ENCODE data around the gene MICU1. TPM values are rescaled to one million over a fixed set of nuclear protein-coding genes. Genes with fewer than 3 reads are reported as not detected.

Gene MICU1
- total RNA-seq, 6 experiments from 2014 or later, result 54.7 to 62.7 (median 59.8) TPM

DNA sequence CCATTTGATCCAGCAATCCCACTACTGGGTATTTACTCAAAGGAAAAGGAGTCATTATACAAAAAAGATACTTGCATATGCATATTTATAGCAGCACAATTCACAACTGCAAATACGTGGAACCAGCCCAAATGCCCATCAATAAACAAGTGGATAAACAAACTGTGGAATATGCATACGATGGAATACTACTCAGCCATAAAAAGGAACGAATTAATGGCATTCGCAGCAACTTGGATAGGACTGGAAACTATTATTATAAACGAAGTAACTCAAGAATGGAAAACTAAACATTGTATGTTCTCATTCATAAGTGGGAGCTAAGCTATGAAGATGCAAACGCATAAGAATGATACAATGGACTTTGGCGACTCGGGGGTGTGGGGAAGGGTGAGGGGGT is 108.6 kb downstream of the MICU1 start:
- Mint-ChIP-seq H3K27me3 (ENCODE audit: insufficient read depth) (no peaks in the 10 kb centered on the region), H3K36me3 (ENCODE audit: low read depth) (no peaks in the 10 kb centered on the region), H3K4me1 (ENCODE audit: low read depth) (no peaks in the 10 kb centered on the region), H3K4me3 (no peak overlapping the region), H3K9me3 (no peaks in the 10 kb centered on the region), H3K27ac (no peak overlapping the region)
- no peak for TF ChIP-seq CTCF (IDR thresholded peaks at IDR 0.05)
- DNase-seq, result no peak

DNA sequence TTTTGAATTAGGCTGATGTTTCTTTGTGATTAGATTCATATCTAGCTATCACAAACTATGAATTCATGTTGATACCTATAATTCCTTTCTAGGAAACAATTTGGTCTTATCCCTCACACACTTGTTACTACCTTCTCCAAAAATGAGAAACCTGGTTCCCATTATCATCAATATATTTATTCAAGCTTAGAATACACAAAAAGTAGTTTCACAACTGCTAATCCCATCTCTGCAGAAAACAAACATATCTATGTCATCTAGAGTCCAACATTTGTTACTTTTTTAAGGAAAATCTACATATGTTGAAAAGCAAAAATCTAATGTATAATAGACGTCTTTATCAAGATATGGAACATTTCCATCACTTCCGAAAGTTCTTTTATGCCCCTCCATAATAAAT is 110.4 kb downstream of the MICU1 start:
- Mint-ChIP-seq H3K27me3 (ENCODE audit: insufficient read depth) (peaks cover 2% of the 10 kb centered on the region; the same call in 1 of the 2 replicates), H3K4me3 (no peak overlapping the region), H3K4me1 (ENCODE audit: low read depth) (no peaks in the 10 kb centered on the region), H3K36me3 (ENCODE audit: low read depth) (no peaks in the 10 kb centered on the region), H3K27ac (no peak overlapping the region), H3K9me3 (no peaks in the 10 kb centered on the region)
- TF ChIP-seq CTCF (IDR thresholded peaks at IDR 0.05), result no peak
- DNase-seq, result no peak

- peaks cover 2% of the 10 kb centered on the region; the same call in 1 of the 2 replicates for H3K27me3 Mint-ChIP-seq (ENCODE audit: insufficient read depth)
- no peak for TF ChIP-seq CTCF (IDR thresholded peaks at IDR 0.05)
- no peaks in the 10 kb centered on the region for H3K4me1 Mint-ChIP-seq (ENCODE audit: low read depth)
- H3K9me3 Mint-ChIP-seq, result no peaks in the 10 kb centered on the region
- no peaks in the 10 kb centered on the region for H3K36me3 Mint-ChIP-seq (ENCODE audit: low read depth)
- no peak overlapping the region for H3K27ac Mint-ChIP-seq
- no peak overlapping the region for H3K4me3 Mint-ChIP-seq
- DNase-seq, result no peak
These were observed 112.0 kb downstream of the MICU1 start for GRCh38 chr10:72513910-72514309.

DNA sequence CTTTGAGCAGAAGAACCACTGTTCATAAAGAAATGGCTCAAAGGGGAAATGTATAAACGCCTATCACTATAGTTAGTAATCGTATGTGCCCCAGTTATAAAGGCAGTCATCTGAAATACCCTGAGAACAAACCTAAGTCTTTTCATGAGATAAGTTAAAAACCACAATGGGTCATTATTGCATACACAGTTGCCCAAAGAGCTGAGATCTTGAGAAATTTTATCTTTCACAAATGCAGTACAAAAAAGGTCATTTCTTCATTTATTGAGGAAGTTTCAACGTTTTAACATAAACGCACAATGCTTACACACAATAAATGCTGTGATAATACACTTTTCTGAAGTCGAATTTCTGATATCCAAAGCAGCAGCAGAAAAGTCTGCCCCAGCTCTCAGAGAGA is 114.4 kb downstream of the MICU1 start:
- Mint-ChIP-seq H3K4me3 (no peak overlapping the region), H3K27ac (no peak overlapping the region)
- no peak for TF ChIP-seq CTCF (IDR thresholded peaks at IDR 0.05)

DNA sequence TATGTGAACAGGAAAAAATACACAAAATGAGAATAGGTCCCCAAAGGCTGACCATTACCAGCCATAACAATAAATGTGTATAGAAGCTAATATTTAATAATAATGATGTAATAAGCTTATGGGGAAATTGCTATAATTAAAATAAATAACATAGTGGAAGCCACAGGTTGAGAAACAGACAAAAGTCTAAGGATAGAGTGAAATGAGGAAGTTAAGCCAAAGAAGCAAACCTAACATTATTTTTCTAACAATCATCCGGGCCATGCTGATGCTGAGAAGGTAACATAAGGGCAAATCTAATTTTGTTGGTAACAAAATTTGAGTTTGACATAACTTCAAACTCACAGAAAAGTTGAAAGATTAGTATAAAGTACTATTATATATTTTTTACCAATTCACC is 115.9 kb downstream of the MICU1 start:
- TF ChIP-seq CTCF (IDR thresholded peaks at IDR 0.05), result no peak
- H3K27ac Mint-ChIP-seq, result no peak overlapping the region
- no peaks in the 10 kb centered on the region for H3K9me3 Mint-ChIP-seq
- peaks cover 9% of the 10 kb centered on the region for H3K36me3 Mint-ChIP-seq (ENCODE audit: low read depth)
- H3K4me3 Mint-ChIP-seq, result no peak overlapping the region
- DNase-seq, result no peak
- H3K27me3 Mint-ChIP-seq (ENCODE audit: insufficient read depth), result peaks cover 2% of the 10 kb centered on the region; the same call in 1 of the 2 replicates
- H3K4me1 Mint-ChIP-seq (ENCODE audit: low read depth), result no peaks in the 10 kb centered on the region

More for the DNA sequence above, 114.4 kb downstream of the MICU1 start:
- H3K36me3 Mint-ChIP-seq (ENCODE audit: low read depth), result no peaks in the 10 kb centered on the region
- H3K9me3 Mint-ChIP-seq, result no peaks in the 10 kb centered on the region
- no peaks in the 10 kb centered on the region for H3K4me1 Mint-ChIP-seq (ENCODE audit: low read depth)
- peaks cover 2% of the 10 kb centered on the region; the same call in 1 of the 2 replicates for H3K27me3 Mint-ChIP-seq (ENCODE audit: insufficient read depth)
- DNase-seq, result no peak
